Dermis blood vessel endothelial cell (primary cell): ENCODE data around the gene BRD9. TPM values are rescaled to one million over a fixed set of nuclear protein-coding genes. Genes with fewer than 3 reads are reported as not detected.
"Not testable (repeated sequence)": the region's sequence is repeated elsewhere in the genome, so short reads cannot be mapped to it uniquely, and the experiment has no call there.

ENCODE experiments used
- DNase-seq: peaks from one replicate; pipeline ENCODE4 v3.0.0; 2010
- total RNA-seq: library from RNA; depleted of rRNA; stranded (reverse); fragments of >200 nt; gene quantifications from 2 replicates; pipeline ENCODE4 v1.2.3, GENCODE V29; 2014

BRD9 gene
- total RNA-seq, 1 donor from 2014 or later: 53.1 TPM

DNA sequence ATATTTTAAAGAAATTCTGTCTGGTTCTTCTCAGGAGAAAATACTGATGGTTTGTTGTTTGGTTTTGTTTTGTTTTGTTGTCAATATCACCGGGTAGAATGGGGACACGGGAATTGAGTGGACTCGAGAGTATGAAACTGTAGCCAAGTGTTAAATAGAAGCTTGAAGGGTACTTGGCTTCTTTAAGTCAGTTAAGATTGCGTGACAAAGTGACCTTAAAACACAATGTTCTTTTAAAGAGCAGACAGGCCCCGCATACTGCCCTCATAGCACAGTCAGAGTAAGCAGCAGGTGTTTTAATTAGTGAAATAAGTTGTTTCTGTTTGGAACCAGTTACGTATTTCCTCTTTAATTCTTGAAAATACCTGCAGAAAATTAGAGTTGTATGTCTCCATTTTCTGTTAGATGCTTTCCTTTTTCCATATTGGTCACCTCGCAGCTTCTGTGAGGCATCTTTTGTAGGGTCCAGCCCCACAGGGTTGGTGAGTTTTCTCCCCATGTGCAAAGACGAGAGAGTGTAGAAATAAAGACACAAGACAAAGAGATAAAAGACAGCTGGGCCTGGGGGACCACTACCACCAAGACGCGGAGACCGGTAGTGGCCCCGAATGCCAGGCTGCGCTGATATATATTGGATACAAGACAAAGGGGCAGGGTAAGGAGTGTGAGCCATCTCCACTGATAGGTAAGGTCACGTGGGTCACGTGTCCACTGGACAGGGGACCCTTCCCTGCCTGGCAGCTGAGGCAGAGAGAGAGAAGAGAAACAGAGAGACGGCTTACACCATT lies 9.7 kb upstream of the BRD9 start:
- no peak for DNase-seq

DNA sequence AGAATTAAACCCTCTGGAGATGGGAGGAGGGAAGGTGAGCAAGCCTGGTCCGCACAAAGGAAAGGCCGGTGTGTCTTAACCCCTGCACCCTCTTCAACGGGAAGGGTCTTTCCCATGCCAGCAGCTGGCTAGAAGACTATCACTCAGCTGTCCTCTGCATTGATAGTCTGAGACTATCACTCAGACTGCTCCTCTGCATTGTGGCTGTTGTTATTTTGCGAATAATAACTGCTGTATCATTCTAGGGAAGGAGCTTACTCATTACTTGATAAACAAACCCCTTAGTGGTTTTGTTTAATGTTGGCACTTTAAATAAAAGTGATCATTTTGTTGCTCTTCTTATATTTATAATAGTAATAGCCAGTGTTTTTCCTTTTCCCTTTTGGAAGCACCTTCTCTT lies 8.2 kb upstream of the BRD9 start:
- no peak for DNase-seq

DNA sequence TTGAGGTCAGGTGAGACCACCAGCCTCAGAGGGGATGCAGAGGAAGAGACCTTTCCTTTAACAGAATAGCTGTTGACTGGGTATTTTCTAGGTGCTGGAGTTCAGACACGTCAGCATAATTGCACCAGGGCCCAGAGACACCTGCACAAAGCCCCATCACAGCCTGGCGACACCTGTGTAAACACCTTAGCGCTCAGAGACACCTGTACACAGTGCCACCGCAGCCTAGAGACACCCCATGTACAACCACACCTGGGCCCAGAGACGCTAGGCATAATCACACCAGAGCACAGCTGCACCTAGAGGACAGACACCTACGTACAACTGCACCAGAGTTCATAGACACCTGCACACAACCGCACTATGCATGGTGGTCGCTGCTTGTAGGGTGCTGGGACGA lies 1.1 kb upstream of the BRD9 start:
- no peak for DNase-seq

DNA sequence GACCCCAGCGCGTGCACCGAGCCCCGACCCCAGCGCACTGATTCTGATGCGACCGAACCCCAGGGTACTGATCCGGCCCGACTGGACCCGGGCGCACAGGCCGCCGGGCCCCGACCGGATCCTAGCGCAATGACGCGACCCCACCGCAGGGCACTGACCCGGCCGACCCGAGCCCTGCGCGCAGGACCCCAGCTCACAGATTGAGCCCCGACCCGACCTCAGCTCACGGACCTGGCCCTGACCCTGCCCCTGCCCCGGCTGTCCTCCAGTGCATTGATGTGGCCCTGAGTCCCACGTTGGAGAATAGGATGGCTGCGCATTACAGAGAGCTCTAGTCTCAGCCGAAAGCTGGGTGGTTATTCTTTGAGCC lies 521 bp upstream of the BRD9 start:
- DNase-seq: no peak

DNA sequence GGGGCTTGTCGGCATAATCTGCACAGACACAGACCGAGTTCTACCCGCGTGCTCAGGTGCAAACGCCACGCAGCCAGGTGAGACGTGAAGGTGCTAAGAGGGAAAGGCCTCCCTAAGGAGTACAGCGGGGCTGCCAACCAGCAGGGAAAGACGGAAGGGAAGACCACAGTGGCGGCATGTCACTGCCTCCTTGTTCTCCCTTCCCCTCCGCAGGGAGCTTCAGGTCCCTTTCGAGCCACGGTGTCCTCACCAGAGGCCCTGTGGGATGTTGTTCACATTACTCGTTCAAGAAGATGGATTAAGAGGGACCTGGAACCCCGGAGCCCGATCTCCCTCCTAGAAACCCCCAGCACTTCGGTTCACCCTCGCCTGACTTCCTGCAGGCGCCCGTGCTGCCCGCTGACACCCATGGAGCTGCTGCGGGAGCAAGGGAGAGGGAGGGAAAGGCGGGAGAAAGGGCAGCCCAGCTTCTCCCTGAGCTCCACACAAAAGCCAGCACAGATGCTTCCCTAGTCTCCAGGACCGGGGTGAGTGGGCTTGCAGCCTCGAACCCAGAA lies 686 bp downstream of the BRD9 start:
- peak; percentile 42 for DNase-seq

DNA sequence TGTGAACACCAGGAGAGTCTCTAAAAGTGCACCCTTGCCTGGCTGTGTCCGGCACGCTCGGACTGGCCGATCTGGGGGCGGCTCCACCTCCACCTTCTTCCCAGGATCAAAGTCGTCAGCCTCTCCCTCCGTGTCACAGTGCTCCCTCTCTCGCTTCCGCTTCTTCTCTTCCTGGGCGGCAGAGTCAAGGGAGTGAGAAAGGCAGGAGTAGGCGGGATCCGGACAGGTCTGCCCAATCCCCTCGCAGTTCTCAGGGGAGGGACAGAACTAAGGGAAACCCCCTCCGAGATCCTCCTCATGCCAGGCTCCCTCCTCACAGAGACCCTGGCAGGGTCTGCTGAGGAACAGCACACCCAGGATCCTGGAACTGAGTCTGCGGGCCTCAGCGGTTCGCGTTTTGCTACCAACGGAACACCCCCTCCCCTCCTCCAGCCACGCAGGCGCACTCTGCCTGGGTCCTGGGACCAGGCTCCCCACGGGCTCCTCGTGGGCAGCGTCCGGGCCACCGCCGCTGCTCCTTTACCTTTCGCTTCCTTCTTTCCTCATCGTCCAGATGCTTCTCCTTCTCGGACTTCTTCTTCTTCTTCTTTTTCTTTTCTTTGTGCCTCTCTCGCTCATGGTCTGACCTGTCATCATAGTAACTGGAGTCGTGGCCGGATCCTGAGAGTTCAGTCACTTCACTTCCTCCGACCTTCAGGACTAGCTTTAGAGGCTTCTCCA lies 1.3 kb downstream of the BRD9 start:
- no peak for DNase-seq

DNA sequence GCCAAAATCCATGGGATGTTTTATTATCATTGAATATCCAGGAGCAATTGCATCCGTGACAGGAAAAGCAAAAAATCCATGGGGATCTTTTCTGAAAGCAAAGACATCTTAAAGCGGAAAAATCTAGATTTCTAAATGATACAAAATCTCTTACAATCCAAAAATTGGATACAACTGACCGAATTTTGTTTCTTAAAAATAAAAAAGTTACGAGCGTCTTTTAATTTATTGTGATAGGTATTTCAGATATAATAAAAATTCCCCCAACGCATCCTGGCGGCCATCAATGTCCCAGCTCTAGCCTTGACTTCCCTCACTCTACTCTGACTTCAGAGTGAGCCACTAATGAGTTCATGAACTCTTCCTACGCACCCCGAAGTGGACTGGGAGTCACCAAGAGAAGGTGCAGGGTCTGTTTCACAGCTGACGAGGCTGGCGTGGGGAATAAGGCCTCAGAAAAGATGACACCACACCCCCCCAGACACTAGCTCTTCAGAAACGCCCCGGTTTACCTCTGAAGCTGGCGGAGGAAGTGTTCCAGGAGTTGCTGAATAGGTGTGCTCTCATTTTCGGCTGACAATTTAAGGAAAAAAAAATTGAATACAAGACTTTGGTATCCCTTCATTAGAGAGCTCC lies 3.4 kb downstream of the BRD9 start:
- DNase-seq: no peak

DNA sequence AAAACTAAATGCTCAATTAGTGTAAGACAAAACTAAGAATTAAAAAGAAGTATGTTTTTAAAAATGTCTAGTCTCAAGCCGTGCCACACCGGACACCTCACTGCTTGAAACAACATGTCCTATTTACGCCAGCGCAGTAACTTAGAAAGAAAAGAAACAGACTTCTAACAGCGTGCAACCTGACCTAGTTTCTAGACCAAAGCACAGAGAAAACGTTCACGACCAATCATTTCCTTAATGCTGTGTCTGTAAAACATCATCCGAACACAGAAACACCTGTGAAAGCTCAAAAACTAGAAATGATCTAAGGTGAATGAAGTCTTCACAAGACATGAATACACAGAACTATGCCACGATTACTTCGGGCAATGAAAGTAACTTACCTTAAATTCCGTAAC lies 4.0 kb downstream of the BRD9 start:
- no peak for DNase-seq

DNA sequence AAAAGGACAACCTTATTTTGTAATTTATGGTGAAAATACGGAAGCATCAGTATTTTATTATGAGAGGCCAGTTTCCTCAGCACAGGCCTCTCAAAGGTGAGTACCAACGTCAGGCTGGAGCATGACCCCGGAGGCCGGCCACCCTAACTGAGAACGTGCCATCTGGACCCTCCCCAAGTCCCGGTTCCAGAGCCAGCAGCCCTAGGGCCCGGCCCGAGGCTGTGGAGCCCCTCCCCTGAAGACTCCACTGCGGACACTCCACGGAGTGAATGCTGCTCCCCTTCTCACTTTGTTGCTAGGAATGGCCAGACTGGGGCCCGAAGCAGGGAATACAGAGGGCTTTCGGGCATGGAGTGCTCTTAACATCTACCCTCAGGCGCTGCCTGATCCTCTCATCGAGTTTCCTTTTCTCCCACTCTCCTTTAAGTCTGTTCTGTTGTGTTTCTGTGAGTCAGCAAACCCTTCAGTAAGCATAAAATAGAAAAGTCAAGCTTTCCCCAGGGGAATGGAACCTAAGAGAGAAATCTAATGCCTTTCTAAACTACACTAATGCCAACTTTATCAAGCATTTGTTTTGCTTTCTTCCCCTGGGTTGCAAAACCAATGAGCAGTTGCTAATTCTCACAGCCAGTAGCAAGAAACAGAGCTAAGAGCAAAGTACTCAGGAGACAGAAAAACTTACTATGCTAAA lies 4.5 kb downstream of the BRD9 start:
- no peak for DNase-seq

DNA sequence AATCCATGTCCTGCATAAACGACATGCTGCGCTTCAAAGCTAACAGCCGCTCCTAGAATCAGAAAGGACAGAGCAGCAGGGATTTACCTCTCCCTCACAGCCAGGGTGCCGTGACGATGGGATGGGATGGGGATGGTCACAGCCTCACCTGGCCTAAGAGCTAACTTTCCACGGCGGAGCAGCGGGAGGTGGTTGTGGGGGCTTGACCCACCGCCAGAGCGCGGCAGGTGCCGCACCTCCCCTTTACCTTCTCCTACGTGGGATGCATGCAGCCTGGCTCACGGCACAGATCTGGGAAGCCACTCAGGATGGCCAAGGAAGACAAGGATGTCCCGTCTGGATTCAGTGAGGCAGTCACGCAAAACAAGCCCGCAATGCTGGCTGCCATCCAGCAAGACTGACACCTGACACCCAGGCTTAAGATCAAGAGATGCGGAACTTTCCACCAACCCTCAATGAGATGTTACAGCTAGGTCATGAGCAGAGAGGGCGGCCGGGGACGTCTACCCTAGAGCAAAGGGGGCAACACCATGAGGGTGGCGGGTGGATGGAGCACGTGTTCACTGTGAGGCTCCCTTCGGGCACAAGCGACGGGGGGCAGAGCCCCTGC lies 5.8 kb downstream of the BRD9 start:
- DNase-seq: no peak

DNA sequence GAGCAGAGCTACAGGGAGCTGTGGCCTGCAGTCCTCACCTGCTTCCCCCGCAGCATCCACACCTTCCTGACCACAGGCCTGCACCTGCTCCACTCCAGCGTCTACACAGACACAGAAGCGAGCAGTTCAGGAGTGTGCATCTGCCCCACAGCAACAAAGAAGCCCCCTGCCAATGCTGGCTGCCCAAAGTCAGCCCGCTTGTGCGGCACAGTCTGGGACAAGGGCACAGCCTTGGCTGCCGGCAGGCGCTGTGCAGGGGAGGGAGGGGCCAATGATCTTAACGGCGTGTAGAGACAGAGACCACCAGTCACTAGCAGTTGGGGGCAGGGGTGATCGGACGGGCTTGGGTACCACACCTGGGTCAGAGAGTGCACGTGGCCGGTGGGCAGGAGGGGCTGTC lies 6.6 kb downstream of the BRD9 start:
- DNase-seq: no peak

DNA sequence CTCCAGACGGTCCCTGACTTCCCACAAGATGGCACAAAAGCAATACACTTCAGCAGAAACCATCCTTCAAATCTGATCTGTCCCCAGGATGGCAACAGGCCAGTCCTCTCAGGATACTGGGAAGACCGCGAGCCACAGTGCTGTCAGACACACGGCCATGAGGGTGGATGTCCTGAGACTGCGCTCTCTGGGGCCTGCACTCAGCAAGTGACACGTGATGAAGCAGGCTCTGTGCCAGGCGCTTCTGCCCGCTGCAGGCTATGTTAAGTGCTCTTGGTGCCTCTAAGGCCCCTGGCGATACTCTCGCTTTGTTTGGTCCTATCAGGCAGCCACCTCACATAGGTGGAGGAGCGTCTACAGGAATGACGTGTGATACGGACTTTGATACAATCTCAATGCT lies 7.1 kb downstream of the BRD9 start:
- DNase-seq: no peak

DNA sequence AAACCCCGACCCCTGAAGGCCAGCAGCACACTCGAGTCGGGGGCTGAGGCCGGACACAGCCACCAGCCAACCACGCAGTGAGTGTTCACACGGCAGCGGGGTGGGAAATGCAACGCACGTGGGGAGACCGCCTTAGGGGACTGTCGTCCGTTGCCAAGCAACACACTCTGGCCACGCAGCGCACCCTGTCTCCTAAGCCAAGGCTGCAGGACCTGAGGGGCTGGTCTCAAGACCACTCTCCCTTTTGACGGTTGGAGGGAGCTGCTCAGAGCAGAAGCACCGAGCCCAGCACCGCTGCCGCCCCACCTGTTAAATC lies 7.5 kb downstream of the BRD9 start:
- no peak for DNase-seq

DNA sequence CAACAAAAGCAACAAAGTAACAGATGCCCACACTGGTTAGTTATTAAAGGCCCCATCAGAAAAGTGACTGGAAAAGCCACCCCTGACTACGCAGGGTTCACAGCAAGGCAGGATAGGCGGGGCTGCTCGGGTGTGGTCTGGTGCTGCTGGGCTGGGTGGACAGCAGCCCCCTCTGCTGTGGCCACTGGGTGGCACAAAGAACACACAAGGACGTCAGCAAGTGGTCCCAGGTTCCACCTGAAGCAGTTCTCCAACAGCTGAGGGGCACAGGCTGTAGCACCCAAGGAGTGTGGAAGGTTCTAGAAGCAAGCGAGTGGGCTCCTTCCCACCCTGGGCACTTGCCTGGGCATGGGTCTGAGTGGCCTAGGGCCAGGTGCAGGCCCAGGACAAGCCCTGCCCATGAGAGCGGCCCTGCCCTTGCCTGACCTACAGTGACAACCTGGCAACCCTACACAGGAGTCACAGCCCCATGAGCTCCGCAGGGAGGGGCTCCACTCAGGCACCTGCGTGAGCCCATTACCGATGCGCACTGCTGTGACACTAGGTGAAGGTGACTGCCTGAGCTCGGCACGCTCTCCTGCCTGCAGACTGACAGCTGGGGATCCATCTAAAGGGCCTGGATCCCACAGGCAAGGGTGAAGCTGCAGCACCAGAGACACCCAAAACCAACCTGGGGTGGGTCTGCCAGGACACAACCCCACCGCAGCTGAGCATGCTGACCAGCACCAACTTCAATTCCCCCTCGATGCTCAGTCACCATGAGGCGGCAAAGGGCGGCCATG lies 8.1 kb downstream of the BRD9 start:
- no peak for DNase-seq

DNA sequence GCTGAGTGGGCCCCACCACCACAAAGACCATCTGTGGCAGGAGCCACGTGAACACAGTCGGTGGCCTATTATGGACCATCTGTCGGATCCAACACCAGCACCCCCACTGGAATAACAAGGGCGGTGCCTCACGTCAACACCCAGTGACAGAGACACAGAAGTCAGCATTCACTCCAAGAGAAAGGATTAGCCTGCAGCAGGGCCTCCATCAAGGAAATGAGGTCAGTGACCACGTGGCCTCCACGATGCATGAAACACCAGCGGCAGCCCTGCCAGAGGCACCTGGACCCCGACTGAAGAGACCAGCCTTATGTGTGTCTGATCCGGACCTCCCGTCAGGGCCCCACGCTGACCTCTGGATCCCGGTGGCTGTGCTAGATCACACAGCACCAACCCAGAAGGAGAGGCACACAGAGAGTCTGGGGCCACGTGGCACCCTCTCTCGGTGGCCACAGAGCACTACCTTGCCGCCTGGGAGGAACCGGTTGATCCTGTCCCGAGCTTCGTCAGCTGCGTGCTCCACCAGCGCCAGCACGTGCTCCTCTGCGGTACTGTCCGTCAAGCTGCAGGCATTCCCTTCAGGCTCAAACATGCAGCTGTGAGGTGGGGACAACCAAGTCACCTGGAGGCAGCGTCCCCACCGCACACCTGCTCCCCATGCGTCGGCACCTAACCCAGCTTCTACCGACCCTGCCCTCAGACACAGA lies 9.0 kb downstream of the BRD9 start:
- DNase-seq: no peak

DNA sequence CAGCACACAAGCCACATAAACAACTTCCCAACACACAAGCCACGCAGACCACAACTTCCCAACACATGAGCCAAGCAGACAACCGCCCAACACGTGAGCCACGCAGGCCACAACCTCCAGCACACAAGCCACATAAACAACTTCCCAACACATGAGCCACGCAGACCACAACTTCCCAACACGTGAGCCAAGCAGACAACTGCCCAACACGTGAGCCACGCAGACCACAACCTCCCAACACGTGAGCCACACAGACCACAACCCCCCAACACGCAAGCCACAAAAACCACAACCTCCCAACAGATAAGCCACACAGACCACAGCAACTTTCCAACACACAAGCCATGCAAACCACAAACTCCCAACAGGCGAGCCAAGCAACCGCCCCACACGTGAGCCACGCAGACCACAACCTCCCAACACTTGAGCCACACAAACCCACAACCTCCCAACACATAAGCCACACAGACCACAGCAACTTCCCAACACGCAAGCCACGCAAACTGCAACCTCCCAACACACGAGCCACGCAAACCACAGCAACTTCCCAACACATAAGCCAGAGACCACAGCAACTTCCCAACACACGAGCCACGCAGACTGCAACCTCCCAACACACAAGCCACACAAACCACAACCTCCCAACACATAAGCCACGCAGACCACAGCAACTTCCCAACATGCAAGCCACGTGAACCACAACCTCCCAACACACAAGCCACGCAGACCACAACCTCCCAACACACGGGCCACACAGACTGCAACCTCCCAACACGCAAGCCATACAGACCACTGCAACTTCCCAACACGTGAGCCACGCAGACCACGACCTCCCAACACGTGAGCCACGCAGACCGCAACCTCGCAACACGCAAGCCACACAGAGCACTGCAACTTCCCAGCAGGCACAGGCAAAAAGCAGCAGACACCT lies 10.1 kb downstream of the BRD9 start:
- no peak for DNase-seq

DNA sequence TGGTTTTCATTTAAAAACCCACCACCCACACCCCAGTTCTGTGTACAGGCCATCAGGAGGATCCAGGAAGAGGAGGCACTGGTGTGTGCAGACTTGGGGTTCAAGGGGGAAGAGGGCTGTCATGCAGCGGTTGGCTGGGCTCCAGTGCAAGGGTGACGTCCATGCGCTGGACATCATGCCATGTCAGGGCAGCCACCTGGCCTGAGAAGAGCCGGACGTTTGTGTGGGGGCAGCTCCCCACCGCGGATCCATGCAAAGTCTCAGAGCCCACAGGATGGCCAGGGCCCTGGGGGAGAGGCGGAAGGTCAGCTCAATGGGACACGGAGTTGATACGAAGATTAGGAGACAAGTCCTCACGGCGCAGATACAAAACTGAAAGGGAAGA lies 11.1 kb downstream of the BRD9 start:
- DNase-seq: no peak

DNA sequence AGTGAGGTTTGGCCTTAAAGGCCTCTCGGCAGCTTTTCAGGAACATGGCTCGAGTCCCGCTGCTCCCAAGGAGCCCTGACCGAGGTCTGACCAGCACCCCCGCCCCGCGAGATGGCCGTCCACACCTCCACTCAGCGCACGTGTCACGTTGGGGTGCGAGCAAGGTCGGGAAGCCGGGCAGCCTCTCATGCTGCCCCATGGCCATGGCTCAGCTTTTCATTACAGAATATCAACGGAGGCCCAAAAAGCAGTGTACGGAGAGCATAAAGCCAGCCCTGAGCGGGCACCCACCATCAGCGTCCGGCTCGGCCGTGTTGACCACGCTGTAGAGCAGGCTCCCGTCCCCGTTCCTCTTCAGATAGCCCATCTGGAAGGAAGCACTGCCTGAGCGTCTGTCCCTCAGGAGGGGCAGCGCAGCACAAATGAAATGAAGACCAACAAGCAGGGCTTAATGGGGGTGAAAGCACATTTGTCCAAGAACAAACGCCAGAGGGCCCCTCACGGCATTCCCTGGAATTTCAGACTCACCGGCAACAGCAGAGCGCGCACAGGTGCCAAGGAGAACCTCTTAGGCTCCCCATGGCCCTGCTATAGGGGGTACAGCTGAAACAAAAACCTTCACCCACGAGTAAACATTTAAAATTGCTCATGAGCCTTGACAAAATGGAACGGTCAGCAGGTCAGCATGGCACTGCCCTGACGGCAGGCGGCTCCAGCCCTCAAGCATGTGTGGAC lies 11.6 kb downstream of the BRD9 start:
- no peak for DNase-seq

DNA sequence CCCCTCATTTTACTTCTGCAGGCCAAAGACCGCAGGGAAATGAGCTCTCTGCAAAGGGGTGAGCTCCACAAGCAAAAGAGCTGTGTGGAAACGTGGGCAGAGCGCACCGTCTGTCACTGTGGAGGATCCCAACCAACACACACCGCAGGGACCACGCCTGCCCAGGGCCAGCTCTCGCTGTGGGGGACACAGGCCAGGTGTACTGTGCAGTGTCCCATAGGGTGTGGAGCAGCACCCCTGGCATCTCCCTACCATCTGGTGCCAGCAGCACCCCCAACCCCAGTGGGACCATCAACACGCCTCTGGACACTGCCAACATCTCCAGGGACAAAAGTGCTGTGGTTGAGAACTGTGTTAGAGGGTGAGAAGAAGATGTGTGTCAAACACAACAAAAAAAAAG lies 13.9 kb downstream of the BRD9 start:
- not testable (repeated sequence) for DNase-seq
